Liver (tissue), 9 donors: ENCODE data around the gene EIF4G1. TPM values are rescaled to one million over a fixed set of nuclear protein-coding genes. Genes with fewer than 3 reads are reported as not detected.

Experiments
- DNase-seq: peaks from one replicate; pipeline ENCODE4 v3.0.0-alpha.2; 2017; ENCODE audit warnings: low spot score
- H3K27ac ChIP-seq, 2 donors: one replicate each; pipeline ENCODE4 v1.7.0; 2013; ENCODE audit warnings: inconsistent platforms in 2 of 2, low read length in 2 of 2, control low read depth in 1 of 2, low read depth in 1 of 2, mild to moderate bottlenecking in 1 of 2
- H3K27me3 ChIP-seq, 4 donors: one replicate each; pipeline versions ENCODE4 v1.6.1 to v1.7.0; 2013; ENCODE audit warnings: low read length in 3 of 4, inconsistent platforms in 1 of 4, mild to moderate bottlenecking in 1 of 4, moderate library complexity in 1 of 4; ENCODE audit not compliant: control insufficient read depth in 4 of 4, insufficient read depth in 4 of 4
- H3K36me3 ChIP-seq, 4 donors: one replicate each; pipeline versions ENCODE4 v1.6.1 to v1.7.0; 2013; ENCODE audit warnings: low read length in 3 of 4, mild to moderate bottlenecking in 3 of 4, low read depth in 1 of 4, moderate library complexity in 1 of 4; ENCODE audit not compliant: control insufficient read depth in 4 of 4, insufficient read depth in 3 of 4
- H3K4me1 ChIP-seq, 4 donors: one replicate each; pipeline versions ENCODE4 v1.6.1 to v1.7.0; 2013; ENCODE audit warnings: low read length in 3 of 4, mild to moderate bottlenecking in 3 of 4, moderate library complexity in 1 of 4; ENCODE audit not compliant: control insufficient read depth in 4 of 4, insufficient read depth in 4 of 4
- H3K4me3 ChIP-seq, 3 donors: one replicate each; pipeline versions ENCODE4 v1.6.1 to v1.7.0; 2013; ENCODE audit warnings: low read length in 3 of 3, control low read depth in 1 of 3, low read depth in 1 of 3, mild to moderate bottlenecking in 1 of 3
- H3K9ac ChIP-seq, 2 donors: one replicate each; pipeline ENCODE4 v1.7.0; 2013; ENCODE audit warnings: low read length in 2 of 2, mild to moderate bottlenecking in 2 of 2, moderate library complexity in 2 of 2, control low read depth in 1 of 2, low read depth in 1 of 2
- H3K9me3 ChIP-seq, 4 donors: one replicate each; pipeline versions ENCODE4 v1.6.1 to v1.7.0; 2013; ENCODE audit warnings: low read length in 3 of 4; ENCODE audit not compliant: control insufficient read depth in 4 of 4
- ATF3 ChIP-seq: IDR thresholded peaks from 2 replicates; pipeline ENCODE4 v1.6.1; 2016; ENCODE audit warnings: antibody characterized with exemption
- CTCF ChIP-seq: fragments of 150-350 bp; IDR thresholded peaks from 2 replicates; pipeline ENCODE4 v1.5.1; 2017; ENCODE audit warnings: improper control_type of control experiment, low read depth, low read length; ENCODE audit not compliant: missing input control
- EGR1 ChIP-seq, 2 donors: IDR thresholded peaks; 2 replicates each; pipeline ENCODE4 v1.6.1; 2016 to 2018; ENCODE audit warnings: antibody characterized with exemption in 2 of 2, low read depth in 2 of 2
- FOXA1 ChIP-seq: IDR thresholded peaks from 2 replicates; pipeline ENCODE4 v1.6.1; 2016; ENCODE audit warnings: antibody characterized with exemption
- FOXA2 ChIP-seq: IDR thresholded peaks from 2 replicates; pipeline ENCODE4 v1.6.1; 2016; ENCODE audit warnings: antibody characterized with exemption
- GABPA ChIP-seq, 2 donors: IDR thresholded peaks in 1 of 2; conservative IDR thresholded peaks in 1 of 2; 2 replicates each; pipeline ENCODE4 v1.6.1; 2016; ENCODE audit warnings: antibody characterized with exemption in 2 of 2, mild to moderate bottlenecking in 1 of 2, moderate library complexity in 1 of 2
- HNF4A ChIP-seq, 2 donors: conservative IDR thresholded peaks; 2 replicates each; pipeline ENCODE4 v1.6.1; 2016; ENCODE audit warnings: antibody characterized with exemption in 2 of 2, mild to moderate bottlenecking in 2 of 2
- HNF4G ChIP-seq: IDR thresholded peaks from 2 replicates; pipeline ENCODE4 v1.6.1; 2016; ENCODE audit warnings: antibody characterized with exemption
- JUND ChIP-seq, 2 donors: IDR thresholded peaks; 2 replicates each; pipeline ENCODE4 v1.6.1; 2016; ENCODE audit warnings: antibody characterized with exemption in 2 of 2
- MAX ChIP-seq: IDR thresholded peaks from 2 replicates; pipeline ENCODE4 v1.6.1; 2016; ENCODE audit warnings: antibody characterized with exemption
- NR2F2 ChIP-seq: IDR thresholded peaks from 2 replicates; pipeline ENCODE4 v1.6.1; 2016; ENCODE audit warnings: antibody characterized with exemption
- RAD21 ChIP-seq, 2 donors: IDR thresholded peaks; 2 replicates each; pipeline ENCODE4 v1.6.1; 2016; ENCODE audit warnings: antibody characterized with exemption in 2 of 2, mild to moderate bottlenecking in 2 of 2
- REST ChIP-seq: IDR thresholded peaks from 2 replicates; pipeline ENCODE4 v1.6.1; 2016; ENCODE audit warnings: antibody characterized with exemption, mild to moderate bottlenecking
- RXRA ChIP-seq, 2 donors: IDR thresholded peaks; 2 replicates each; pipeline ENCODE4 v1.6.1; 2017 to 2018; ENCODE audit warnings: antibody characterized with exemption in 2 of 2, mild to moderate bottlenecking in 1 of 2
- SP1 ChIP-seq: IDR thresholded peaks from 2 replicates; pipeline ENCODE4 v1.6.1; 2018; ENCODE audit warnings: antibody characterized with exemption, mild to moderate bottlenecking
- TAF1 ChIP-seq: conservative IDR thresholded peaks from 2 replicates; pipeline ENCODE4 v1.6.1; 2016; ENCODE audit warnings: antibody characterized with exemption, mild to moderate bottlenecking
- YY1 ChIP-seq: IDR thresholded peaks from 2 replicates; pipeline ENCODE4 v1.6.1; 2016; ENCODE audit warnings: antibody characterized with exemption, mild to moderate bottlenecking
- ZBTB33 ChIP-seq: IDR thresholded peaks from 2 replicates; pipeline ENCODE4 v1.6.1; 2016; ENCODE audit warnings: antibody characterized with exemption
- WGBS: extraction: QIAGEN DNeasy Blood & Tissue Kit; methylation state at CpG from one replicate; pipeline ENCODE4 v1.1.7; 2013; 5-methylcytosine and 5-hydroxymethylcytosine counted together
- polyA plus RNA-seq, 2 donors: library from polyadenylated mRNA; stranded (reverse) in 1 of 2; unstranded in 1 of 2; fragments of 200-250 nt in 1 of 2; fragments of >200 nt in 1 of 2; fragmentation: Nextera tagmentation in 1 of 2; extraction: Ambion mirVana in 1 of 2; gene quantifications; one replicate each; pipeline versions ENCODE4 v1.2.1 to v1.2.3, GENCODE V29; 2013 to 2015
- total RNA-seq, 2 donors: library from RNA; depleted of rRNA; stranded (reverse); fragments of >200 nt; gene quantifications; one replicate each; pipeline ENCODE4 v1.2.3, GENCODE V29; 2014
- donor health status: healthy.
- donor health status: healthy.
- donor health status: healthy.
- donor health status: healthy.
- donor health status: healthy.

The EIF4G1 gene
- total and polyA plus RNA-seq, 4 donors: 140 to 329 (median 207) TPM

GRCh38 chr3:184361932-184362667 is 47.7 kb downstream of the EIF4G1 start:
- no peaks in the 10 kb centered on the region for H3K27me3 ChIP-seq
- peaks cover 2 to 28% (median 11%) of the 10 kb centered on the region in 4 donors for H3K4me1 ChIP-seq
- H3K9ac ChIP-seq: peak overlapping the region; percentile 74 to 92
- under 1% methylated on average over 38 of the region's 38 CpGs for WGBS
- TF ChIP-seq NR2F2 (no peak), GABPA (IDR thresholded peaks at IDR 0.05 in 1 of 2, conservative IDR thresholded peaks at IDR 0.05 in 1 of 2) (no peak), EGR1 (IDR thresholded peaks at IDR 0.05; ENCODE audit: low read depth in 2 of 2) (peak; percentile 82 to 84), YY1 (peak; percentile 13)
- H3K27ac ChIP-seq: peak overlapping the region; percentile 92 to 98
- no peaks in the 10 kb centered on the region for H3K9me3 ChIP-seq
- DNase-seq: peak; percentile 78
- peak overlapping the region; percentile 88 to 97 (median 96) for H3K4me3 ChIP-seq
- H3K36me3 ChIP-seq: peaks cover 0 to 10% (median under 1%) of the 10 kb centered on the region in 4 donors

- Histone ChIP-seq H3K36me3 (peaks cover 0 to 12% (median 2%) of the 10 kb centered on the region in 4 donors), H3K27ac (peak overlapping the region; percentile 92 to 98), H3K27me3 (no peaks in the 10 kb centered on the region), H3K9ac (peak overlapping the region; percentile 92), H3K9me3 (no peaks in the 10 kb centered on the region), H3K4me1 (peaks cover 2 to 28% (median 12%) of the 10 kb centered on the region in 4 donors), H3K4me3 (peak overlapping the region; percentile 88 to 97 (median 96))
- DNase-seq: peak; percentile 93
- WGBS: under 1% methylated on average over 68 of the region's 68 CpGs
- TF ChIP-seq FOXA1 (peak; percentile 31), ZBTB33 (no peak), RAD21 (IDR thresholded peaks at IDR 0.05) (peak; percentile 56 to 65), HNF4A (conservative IDR thresholded peaks at IDR 0.05) (peak; percentile 80 to 92), HNF4G (peak; percentile 66), GABPA (IDR thresholded peaks at IDR 0.05 in 1 of 2, conservative IDR thresholded peaks at IDR 0.05 in 1 of 2) (peak; percentile 82 to 96), JUND (IDR thresholded peaks at IDR 0.05) (no peak), ATF3 (no peak), REST (peak; percentile 75), RXRA (IDR thresholded peaks at IDR 0.05) (peak; percentile 36 to 56), CTCF (peak; percentile 38), MAX (peak; percentile 82), TAF1 (no peak), FOXA2 (no peak), NR2F2 (no peak), EGR1 (IDR thresholded peaks at IDR 0.05; ENCODE audit: low read depth in 2 of 2) (peak; percentile 65 to 72), SP1 (peak; percentile 79), YY1 (peak; percentile 44)
Observed at GRCh38 chr3:184362668-184363546, 48.5 kb downstream of the EIF4G1 start.
